ENCODE results near the gene APOA4. TPM values are rescaled to one million over a fixed set of nuclear protein-coding genes. Genes with fewer than 3 reads are reported as not detected.

Gene APOA4
- total RNA-seq (2014; rRNA removed; shearing (Covaris generic)), result not detected in 2 replicates

DNA sequence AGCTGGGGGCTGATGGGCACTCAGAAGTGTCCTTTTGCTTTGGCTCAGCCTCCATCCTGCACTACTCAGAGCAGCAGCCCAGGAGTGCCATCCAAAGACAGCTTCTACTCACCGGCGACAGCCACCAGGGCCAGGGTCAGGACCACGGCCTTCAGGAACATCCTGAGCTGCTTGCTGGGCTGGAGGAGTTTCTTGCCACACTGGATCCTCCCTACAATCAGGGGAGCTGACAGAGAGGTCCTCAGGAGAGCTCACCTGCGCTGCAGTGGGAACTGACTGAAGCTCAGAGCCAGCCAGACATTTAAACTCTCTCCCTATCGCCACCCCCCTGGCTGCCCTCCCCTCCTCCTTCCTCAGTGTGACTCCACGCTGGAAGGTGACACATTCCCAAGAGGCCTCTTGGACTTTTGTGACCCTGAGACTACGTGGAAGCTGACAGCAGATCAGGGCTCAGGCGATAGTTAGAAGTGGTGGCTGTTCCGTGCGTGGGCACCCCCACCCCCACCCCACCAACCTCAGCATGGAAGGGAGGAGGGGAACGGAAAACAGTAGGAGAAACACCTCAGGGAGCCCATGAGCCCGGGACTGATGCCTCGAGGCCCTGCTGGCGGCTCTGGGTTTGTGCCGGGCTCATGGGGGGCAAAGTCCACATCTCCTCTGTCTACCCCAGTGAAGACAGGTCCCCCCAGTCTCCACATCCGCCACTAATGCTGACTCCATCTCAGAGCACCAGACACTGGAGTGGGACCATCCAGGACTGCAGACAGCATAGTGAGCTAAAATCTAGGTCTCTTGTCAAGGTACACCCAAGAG is at the start of gene APOA4:
APOA4 (minus strand) TSS at position 274 of the 813 bp plus-strand sequence; CDS start at position 161, 113 bp downstream.
- no peak for DNase-seq (ENCODE audit: low spot score)

DNA sequence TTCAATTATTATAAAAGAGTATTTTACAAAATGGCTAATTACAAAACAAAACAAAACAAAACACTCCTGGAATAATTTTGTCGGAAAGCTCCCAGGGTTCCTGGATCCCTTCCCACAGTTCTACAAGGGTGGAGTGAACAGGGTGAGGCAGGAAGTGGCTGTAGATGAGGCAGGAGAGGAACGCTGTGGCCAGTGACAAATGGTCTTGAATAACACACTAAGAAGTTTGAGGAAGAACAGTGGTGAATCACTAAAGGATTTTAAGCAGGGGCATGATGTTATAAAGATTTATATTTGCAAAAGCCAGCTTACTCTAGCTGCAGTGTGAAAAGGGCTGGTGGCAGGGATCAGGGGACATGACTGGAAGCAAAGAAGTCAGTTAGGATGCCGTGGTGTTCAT is 48.1 kb upstream of the APOA4 start:
- no peak for DNase-seq (ENCODE audit: low spot score)

DNA sequence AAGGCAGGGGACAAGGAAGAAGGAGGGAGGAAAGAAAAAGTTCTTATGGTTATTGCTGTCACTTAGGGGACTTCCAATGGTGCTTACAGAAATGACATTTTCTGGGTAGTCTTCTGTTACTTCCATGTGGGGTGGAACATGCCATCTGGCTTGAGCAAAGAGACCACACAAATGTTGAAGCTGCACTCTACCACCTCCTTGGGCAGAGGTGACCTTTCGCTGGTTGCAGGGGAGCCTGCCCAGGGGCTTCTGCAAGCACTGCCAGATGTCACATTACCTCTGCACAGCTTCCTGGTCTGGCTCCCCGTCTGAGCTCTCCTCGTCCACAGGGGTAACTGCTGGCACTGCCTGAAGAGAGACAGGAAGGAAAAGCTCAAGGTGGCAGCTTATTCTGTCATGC is 47.0 kb upstream of the APOA4 start:
- DNase-seq (ENCODE audit: low spot score), result no peak

DNA sequence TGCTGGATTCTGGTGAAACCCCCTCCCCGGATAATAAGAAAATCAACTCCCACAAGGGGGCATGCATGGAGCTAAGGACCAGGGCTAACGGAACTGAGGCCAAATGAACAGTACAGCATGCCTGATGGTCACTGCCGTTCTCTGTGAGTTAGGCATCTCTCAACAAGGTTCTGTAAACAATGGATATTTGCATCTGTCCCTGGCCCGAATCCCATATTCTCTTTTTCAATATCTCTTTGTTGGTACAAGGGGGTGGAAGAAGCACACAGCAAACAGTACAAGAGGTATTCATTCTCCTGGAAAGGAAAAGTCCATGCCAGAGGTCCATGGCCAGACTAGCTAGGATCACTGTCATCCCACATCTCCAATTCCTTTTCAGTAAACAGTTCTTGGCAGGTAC is 46.5 kb upstream of the APOA4 start:
- DNase-seq (ENCODE audit: low spot score), result no peak

DNA sequence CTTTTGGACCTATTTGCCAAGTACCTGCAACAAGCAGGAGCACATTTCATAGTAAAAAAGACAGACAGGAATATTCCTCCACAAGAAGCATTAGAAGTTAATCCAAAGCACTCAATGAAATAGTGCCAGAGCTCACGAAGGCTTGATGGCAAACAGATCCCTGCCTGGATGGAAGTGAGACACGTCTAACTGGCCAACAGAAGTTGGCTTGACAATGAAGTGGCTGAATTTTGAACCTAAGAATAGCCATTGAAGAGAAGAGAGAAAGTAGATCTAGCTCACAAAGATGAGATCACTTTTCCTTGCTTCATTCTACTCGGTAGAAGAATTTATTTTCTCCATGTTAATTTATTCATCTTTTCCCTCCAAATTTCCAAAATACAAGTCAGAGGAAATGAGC is 45.0 kb upstream of the APOA4 start:
- no peak for DNase-seq (ENCODE audit: low spot score)

DNA sequence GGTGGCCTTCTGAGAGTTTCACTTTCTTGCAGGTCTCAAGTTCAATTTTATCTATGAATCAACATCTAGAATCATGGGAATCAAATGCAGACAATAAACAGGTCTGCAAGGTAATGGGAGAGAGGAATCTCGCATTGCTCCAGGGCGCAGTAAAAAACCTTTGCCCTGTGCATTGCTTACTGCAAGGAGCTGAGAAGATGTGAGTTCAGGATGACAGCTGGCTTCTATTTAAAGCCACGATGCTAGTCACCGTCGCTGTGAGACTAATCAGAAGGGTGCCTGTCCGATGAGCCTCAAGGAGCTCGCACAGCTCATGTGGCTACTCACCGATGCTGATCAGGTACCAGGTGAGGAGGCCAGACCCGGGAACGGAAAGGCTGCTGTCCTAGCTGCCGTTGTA is 44.5 kb upstream of the APOA4 start:
- no peak for DNase-seq (ENCODE audit: low spot score)

DNA sequence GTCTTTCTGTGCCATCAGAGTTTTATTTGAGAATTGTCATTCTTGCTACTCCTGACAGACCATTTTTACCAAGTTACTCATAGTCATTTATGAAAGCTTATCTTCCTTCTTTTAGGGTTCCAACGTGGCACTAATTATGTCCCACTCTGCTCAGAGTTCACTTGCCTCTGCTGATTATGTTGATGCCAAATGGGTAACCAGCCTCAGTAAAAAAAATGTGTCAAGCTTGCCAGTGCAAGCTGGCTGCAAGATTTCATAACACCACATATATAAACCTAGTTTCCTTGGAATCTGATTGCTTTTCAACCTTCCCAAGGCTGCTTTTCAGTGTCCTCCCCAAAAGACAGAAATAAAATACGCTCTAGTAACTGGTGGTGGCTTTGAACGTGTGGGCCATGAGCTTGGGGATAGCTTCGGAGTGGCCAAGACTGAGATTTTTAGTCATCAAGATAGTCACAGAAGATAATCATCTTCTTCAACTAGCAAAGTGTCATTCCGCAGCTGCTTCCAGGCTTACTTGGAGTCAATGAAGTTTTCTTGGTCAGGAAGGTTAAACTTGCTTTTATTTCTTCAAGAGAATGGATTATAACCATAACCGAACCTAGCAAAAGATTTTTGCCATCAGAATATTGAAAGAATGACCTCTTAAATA is 43.8 kb upstream of the APOA4 start:
- no peak for DNase-seq (ENCODE audit: low spot score)

DNA sequence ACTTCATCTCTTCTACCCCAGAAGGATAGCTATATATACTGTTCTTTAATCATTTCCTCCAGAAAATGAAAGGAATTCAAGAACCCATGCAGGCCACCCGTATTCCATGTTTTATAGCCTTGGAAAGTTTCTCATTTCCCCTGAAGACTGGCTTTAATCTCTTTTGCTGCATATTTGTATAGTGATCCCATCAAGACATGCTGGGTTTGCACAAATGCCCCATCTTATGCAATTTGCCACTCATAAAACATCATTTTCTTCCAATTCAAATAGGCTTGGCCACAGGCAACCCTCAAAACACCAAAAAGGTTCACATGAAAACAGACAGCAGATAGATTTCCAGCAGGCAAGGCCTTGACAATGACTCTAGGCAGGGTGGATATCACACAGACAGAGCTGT is 42.6 kb upstream of the APOA4 start:
- DNase-seq (ENCODE audit: low spot score), result no peak

DNA sequence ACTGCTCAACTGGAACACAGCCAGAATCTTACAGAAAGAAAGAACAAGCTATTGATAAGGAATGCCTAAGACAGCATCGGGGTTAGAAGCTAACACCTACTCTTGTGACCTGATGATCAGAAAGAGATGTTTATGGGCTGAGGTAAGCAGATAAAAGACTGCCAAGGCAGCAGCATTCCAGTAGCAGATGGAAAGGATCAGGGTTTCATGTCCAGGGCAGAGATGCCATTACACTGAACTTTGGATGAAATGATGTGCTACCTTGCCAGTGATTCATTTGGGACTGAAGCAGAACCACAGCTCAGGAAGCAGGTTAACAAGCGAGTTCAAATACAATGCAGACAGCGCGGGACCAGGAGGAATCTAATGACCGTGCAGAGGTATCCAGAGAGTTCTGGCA is 41.4 kb upstream of the APOA4 start:
- no peak for DNase-seq (ENCODE audit: low spot score)

DNA sequence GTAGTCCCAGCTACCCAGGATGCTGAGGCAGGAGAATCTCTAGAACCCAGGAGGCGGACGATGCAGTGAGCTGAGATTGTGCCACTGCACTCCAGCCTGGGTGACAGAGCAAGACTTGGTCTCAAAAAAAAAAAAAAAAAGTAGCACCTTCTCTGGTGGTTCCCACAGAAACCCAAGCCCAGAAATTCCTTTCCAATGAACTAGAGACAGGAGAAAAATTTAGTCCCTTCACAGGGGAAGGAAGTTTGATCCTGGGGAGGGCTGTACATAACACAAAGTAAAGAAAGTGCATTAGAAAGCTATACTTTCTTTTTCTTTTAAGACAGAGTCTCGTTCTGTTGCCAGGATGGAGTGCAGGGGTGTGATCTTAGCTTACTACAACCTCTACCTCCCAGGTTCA is 39.8 kb upstream of the APOA4 start:
- DNase-seq (ENCODE audit: low spot score), result no peak

DNA sequence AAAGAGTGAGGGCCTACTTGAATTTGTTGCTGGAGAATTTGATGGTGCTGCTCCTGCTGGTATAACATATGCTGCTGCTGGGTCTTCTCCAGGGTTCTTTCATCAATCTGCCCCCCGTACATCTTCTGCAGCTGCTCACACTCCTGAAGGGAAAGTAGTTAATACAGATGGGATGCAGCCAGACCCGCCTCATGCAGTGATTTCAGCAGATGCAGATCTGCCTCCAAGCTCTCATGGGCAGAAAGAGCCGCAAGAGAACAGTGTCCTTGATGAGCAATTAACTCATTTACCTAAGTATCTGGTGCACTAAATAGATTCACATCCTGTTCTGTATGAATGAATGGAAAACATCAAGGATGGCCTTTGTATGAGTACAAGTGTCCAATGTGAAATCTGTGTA is 39.1 kb upstream of the APOA4 start:
- no peak for DNase-seq (ENCODE audit: low spot score)

DNA sequence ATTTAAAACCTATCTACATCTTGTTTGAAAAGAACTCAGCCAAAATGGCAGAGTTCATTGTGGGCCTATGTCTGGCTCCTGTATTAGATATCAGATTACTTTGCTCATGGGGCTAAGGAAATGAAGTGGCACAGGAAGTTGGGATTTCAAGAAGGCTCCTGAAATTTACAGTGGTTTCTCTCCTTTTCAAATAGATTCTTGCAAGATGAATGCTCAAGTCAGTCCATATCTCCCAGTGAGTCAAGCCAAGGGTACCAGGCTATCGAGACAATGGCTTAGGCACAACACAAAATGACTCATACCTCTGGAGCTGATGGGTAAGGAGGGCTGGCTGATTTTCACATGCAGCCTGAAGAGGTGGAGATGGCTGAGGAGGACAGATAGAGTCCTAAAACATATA is 38.4 kb upstream of the APOA4 start:
- no peak for DNase-seq (ENCODE audit: low spot score)

DNA sequence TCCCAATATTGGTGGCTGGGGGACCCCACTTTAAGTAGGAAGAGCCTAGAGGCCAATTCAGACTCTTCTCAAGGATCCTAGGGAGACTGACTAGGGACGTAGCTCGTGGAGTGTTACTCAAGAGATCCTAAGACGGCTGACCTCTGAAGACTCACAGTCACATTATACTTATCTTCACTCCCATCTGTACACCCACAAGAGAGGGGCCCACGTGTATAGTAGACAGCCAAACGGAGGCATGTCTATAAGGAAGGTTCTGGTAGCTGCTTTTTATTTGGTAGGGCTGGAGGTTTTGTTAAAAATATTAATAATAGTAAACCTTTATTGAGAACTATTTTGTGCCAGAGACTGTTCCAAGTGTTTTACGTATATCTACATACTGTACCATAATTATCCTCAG is 37.2 kb upstream of the APOA4 start:
- no peak for DNase-seq (ENCODE audit: low spot score)

DNA sequence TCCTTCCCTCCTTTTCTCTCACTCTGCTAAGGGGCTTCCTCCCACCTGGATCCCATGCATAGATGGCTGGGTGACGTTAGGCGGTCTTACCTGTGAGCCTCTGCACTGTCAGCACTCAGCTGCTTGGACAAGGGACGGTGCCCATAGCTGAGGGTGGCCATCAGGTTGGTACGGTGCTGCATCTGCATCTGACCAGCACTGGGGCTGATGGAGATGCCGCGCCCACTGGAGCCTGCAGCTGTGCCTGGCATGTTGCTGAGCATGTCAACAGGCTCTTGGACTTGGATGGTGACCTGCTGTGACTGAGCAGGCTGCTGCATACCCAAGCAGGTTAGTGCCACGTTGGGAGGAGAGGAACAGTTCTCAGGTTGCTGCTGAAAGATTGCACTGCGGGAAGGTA is 36.1 kb upstream of the APOA4 start:
- no peak for DNase-seq (ENCODE audit: low spot score)

DNA sequence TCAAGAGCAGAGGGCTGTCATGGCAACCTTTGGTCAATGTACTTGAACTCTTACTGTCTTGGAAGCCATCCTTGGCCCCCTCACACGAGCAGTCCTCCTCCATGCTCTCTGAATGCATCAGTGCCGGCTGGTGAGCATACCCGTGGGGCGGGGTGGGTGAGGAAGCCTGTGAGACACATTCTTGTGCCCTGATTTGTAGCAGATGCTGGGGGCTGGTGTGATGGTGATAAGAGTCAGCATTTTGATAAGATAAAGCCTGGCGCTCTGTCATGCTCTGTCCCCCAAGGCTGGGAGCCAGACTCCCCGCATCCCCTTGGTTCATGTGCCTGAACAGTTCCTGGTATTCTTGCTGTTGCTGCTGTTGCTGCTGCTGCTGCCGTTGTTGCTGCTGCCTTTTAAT is 34.8 kb upstream of the APOA4 start:
- no peak for DNase-seq (ENCODE audit: low spot score)

DNA sequence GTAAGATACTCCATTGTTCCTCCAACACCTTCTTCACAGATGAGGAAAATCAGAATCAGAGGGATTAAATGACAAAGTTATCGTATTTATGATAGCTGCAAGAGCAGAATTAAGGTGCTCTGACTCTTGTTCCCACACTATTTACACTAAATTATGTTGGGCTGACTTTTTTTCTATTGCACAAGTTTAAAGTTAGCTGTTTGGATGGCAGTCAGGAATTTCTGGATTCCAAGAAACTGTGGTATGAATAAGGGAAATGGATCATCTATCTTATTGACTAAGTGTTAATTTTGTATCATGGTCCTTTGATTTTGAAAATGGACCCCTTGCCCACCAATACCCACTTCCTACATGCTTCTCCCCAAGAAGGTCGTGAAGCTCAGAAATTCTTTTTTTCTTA is 34.2 kb upstream of the APOA4 start:
- DNase-seq (ENCODE audit: low spot score), result no peak

DNA sequence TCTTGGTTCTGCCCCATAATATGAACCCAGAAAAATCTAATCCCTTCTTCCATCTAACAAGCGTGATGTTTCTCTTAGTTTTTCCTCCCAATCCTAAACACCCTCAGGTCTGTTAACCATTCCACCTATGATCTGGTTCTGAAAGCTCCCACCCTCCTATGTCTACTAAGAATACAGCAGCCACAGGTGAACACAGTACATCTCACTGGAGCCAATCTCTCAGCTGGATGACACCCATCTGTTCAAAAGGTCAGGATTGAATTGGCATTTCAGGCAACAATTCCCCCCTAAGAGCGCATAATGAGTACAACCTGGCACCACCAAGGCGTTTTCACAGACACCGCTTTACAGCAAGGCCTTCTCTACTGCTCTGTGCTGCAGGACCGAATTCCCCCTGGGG is 33.3 kb upstream of the APOA4 start:
- no peak for DNase-seq (ENCODE audit: low spot score)

DNA sequence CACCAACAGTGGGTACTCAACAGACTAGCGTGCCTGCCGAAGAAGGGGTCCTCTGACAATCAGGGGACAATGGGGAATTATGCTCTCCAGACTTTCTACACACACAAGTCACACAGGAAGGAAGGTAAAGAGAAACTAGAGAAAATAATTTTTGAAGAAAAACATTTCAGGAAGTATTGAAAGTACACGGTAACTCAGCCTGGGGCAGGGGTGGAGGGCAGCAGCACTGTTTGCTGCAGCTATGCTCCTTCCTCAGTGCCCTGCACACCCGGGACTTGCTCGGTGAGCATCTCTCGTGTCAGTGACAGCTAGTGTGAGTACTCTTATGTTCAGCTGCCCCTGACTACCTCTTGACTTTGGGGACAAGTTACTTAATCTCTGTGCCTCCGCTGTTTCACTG is 32.3 kb upstream of the APOA4 start:
- DNase-seq (ENCODE audit: low spot score), result no peak

DNA sequence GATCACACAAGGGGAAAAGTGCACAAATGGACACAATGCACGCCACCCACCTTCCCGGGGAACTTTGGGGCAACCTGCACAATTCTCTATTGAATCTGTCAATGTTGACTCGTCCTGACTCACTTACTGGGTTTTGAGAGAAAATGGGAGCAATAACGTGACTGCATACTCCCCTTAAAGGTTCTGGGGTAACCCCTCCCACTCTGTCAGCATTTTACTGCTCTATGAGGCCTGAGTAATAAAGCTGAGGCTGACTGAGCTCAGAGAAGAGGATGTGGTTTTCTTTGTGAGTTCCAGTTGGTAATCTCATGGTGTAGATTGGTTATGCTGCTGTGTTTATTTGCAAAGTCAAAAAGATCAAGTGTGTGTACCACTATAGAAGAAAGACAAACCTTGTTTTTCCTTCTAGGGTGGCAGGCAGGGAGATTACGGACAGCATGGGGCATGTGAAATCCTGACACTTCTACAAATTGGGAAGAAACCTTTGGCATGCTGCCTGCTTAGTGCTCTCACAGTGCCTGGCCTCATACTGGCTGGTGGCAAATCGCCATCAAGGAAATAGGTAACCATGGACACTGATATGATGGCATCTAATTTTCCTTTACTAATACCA is 30.5 kb upstream of the APOA4 start:
- peak; percentile 54 for DNase-seq (ENCODE audit: low spot score)

DNA sequence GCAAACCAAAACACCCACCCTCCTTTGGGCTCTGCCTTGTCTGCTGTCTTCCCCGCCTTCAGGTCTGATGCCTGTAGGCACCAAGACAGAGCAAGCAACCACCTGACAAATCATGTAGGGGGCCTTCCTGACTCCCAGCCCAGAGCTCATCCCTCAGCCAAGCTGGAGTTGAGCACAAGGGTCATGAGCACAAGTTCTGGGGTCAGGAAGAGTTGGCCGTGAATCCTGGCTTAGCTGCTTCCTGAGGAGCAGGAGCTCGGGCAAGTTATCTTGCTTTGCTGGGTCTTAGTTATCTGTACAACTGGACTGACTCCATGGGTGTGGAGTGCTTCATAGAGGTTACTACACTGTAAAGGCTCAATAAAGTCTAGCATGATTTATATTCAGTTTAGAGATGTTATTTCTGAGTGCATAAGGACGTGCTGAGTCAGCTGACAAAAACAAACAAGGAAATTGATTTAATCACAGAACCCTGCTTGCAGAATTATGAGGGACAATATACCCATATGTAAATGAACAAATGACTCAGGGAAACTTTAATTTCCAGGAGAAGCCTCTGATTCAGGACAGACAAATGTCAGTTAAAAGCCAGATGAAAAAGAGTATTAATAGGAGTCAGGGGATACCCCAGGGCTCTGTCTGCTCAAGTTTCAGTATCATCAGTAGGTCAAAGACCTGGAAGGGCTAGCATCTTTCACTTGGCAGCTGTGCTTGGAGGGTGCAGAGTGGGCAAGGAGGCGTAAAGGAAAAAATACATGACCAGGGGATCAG is 29.3 kb upstream of the APOA4 start:
- DNase-seq (ENCODE audit: low spot score), result peak; percentile 69

DNA sequence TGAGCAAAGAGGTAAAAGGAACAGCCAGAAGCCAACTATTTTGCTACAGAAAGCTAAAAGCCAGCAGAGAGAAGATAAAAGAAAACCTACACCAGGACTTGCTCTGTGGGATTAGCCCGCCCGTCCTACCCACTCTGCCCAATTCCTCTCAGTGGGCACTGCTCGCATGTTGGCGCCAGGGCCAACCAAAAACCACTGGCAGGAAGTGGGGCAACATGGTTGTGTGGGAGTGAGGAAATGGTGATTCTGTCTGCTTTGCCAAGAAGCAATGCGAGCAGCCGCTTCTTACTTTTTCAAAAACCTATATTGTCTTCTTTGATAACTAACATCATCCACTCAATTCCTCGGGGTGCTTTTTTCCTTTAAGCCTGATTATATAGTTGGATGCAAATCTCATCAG is 28.5 kb upstream of the APOA4 start:
- DNase-seq (ENCODE audit: low spot score), result no peak

DNA sequence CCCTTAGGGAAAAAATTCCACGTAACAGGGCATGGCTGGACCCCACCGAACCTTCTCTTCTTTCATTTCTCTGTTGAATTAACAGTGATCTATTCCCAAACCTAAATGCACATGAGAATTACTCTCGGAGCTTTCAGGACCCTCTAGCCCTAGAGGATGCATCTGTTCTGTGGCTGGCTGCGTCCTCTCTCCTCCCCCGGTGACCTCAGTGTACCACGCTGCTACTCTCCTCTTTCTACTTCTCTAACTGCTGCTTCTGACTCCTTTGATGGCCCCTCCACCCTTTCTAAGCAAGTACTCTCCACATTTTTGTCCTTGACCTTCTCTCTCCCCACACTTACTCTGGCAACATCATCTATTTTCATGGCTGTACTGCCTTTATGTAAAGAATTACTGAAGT is 26.4 kb upstream of the APOA4 start:
- no peak for DNase-seq (ENCODE audit: low spot score)

All from HT-29 (cell line).